ENCODE data around the gene A4GNT.
"Not testable (repeated sequence)": the region's sequence is repeated elsewhere in the genome, so short reads cannot be mapped to it uniquely, and the experiment has no call there.

Gene A4GNT

DNA sequence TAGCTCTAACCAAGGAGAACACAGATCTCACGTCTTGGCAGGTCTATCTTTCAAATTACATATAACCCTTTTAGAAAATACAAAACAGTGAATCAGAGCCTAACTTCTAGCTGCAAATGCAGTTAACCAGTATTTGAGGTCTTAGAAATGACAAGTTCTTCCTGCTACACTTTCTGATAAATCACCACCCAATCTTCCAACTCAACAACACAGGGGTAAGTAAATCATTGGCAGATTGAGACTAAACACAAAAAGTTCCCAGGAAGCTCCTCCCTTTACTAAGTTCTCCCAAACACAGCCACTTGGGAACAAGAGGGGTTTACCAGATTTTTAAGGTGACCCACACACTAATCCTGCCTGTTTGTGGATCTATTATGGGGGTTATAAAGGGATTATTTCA, at the start of gene A4GNT:
TSS of gene A4GNT (minus strand) at position 152 of the 400 bp plus-strand sequence. CDS start 1,134 bp downstream, outside the sequence.
- DNase-seq: no peak

DNA sequence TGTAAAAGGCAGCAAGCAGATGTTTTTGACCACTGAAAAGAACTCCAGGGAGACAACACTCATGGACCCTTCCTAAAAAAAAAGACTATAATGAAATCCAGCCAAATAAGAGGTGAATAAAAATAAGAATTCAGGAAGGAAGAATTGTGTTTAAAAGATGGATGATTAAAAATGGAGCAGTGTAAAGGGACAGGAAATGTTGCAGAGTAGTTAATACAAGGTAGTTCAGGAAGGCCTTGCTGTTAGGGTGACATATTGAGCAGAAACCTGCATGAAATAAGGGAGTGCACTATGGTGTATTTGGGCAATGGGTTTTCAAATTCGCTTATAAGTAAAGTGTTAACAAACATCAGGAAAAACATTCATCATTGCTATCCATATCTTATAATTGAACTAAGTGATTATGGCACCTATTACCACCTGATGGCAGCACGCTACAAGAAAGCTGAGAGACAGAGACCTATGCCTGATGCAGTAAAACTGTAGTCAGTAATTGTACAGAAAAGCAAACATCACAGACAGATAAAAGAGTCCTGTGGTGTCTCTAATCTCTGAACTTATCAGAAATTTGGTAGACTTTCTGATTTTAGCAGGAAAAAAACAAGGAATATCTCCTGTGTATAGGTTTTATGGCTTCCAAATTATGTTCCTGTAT, 48.3 kb upstream of the A4GNT start:
- DNase-seq: peak; percentile 68

DNA sequence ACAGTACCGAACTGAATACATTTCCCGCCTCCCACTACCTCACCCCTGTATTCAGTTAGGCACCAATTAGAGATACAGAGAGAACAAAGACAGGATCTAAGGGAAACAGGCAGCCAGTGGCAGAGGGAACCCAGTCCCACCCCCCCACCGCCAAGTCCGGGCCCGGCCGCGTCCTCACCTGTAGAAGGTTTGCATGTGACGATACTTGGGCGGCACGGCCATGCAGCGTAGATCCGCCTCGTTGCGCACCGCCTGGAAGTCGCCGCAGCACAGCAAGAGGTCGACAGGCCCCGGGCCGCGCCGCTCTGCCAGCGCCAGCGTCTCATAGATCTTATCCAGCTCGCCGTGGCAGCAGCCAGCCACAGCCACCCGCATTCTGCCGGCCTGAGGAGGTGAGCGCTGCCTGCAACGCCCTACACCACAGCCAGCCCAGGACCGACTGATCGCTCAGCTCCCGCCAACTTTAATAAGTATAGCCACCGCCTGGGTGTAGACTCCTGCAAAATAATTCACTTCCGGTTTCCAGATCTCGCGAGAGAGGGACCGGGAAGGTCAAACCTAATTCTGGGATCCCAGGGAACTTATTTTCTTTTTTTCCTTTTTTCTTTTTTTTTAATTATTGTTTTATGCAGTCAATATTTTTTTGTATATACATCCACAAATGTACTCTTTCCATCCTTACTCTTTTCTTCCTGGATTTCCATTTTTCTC, 42.4 kb upstream of the A4GNT start, which contains the start of gene DBR1:
TSS of gene DBR1 (minus strand) at position 501 of the 711 bp plus-strand sequence. CDS start at position 375, 126 bp downstream.
- DNase-seq: peak; percentile 95

DNA sequence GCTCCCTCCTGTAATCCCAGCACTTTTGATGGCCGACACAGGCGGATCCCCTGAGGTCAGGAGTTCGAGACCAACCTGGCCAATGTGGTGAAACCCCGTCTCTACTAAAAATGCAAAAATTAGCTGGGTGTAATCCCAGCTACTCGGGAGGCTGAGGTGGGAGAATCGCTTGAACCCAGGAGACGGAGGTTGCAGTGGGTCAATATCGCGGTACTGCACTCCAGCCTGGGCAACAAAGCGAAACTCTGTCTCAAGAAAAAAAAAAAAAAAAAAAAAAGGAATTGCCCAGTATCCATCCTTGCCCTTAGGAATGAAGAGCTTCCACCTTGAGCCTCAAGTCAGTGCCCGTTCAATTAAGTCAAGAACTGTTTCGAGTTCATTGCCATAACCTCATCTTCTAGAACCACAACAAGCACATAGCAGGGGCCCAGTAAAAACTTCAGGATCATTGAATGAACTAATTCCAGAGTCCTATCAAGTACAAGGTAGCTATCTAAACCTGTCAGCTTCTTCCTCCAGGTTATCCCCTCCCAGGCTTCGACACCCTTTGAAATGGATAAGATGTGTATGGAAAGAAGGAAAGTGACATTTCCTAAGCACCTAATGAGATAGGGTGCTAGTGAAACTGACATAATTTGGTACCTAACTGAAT, 41.7 kb upstream of the A4GNT start:
- peak; percentile 56 for DNase-seq

DNA sequence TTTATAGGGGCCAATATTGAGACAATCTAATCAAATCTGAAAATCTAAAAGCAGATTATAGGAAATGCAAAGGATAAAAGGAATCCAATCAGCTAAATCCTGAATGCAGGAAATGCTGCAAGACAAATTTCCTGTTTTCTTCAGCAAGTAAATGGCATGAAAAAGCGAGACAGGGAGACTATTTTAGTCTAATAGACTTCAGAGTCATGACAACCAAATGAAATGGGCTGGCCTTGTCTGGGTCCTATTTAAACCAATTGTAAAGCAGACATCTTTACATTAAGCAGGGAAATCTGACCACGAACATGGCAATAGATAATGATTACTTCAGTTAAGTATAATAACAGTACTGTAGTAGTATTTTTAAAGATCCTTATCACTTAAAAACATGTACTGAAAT, 40.4 kb upstream of the A4GNT start:
- DNase-seq: no peak

DNA sequence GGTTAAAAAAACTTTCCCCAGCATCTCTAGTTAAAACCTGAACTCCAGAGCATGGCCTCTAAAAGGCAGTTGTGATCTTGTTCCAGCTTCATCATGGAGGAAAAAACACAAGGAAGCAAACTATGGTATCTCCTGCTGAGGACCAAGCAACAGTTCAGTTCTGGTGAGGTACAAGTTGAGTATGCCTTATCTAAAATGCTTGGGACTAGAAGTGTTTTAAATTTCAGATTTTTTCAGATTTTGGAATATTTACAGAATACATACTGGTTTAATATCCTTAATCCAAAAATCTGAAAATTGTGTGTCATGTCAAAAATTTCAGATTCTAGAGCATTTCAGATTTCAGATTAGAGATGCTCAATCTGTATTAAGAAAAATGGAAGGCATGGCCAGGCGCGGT, 32.9 kb upstream of the A4GNT start:
- DNase-seq: no peak

DNA sequence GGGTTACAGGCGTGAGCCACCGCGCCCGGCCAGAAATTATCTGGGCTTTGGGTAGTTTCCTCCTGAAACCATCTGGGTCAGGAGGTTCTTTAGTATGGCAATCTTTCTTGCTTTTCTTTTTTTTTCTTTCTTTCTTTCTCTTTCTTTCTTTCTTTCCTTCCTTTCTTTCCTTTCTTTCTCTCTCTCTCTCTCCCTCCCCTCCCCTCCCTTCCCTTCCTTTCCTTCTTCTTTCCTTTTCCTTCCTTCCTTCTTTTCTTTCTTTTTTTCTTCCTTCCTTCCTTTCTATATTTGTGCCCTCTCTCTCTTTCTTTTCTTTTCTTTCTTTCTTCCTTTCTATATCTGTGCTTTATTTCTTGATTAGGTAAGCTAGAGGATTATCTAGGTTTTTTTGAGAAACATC, 25.6 kb upstream of the A4GNT start:
- DNase-seq: no peak

DNA sequence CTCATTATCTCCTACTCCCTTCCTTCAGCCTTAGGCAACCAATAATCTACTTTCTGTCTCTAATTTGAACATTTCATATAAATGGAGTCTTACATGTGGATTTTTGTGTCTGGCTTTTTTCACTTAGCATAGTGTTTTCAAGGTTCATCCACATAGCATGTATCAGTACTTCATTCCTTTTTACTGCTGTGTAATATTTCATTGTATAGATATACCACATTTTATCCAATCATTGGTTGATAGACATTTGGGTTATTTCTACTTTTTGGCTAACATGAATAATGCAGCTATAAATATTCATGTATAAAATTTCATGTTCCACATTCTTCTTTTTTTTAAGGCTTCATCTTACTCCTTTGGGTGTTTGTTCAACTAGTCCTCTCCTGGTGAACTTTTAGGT, 22.3 kb upstream of the A4GNT start:
- DNase-seq: no peak

DNA sequence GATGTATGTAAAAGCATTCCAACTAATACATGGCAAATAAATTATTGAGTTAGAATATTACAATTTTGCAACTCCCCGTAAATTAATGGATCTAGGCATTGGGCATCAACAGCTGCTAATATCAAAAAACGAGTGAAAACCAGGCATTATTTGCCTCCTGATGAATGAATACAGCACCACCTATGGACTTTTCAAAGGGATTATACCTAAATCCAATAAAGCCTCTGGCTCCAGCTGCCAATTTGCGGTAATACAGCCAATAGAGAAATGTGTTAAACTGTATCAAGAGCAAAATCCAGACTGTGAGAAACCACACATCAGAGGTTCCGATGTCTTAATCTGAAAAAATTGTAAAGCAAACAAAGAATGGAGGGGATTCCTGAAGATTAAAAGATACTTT, 16.3 kb upstream of the A4GNT start:
- peak; percentile 95 for DNase-seq

DNA sequence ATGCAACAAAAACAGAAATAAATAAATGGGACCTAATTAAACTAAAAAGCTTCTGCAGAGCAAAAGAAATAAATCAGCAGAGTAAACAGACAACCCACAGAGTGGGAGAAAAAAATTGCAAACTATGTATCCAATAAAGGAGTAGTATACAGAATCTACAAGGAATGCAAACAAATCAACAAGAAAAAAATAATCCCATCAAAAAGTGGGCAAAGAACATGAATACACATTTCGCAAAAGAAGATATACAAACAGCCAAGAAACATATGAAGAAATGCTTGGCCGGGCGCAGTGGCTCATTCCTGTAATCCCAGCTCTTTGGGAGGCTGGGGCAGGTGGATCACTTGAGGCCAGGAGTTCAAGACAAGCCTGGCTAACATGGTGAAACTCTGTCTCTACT, 10.0 kb upstream of the A4GNT start:
- DNase-seq: not testable (repeated sequence)

DNA sequence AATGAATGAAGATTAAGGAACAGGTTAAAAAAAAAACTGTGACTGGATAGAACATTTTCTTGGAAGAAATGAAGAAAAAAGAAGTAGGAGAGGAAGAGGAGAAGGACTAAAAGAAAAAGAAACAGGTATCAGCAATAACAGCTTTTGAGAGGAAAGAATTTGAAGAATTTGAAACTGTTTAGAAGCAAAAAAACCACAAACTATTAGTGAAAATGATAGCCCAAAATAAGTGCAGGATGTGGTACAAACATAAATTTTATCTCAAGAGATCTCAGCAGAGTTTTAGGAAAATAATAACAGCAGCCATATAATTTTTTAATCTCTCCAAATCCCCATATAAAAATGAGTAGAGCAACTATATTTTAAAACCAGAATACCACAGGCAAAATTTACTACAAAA, 8.8 kb upstream of the A4GNT start:
- DNase-seq: no peak

DNA sequence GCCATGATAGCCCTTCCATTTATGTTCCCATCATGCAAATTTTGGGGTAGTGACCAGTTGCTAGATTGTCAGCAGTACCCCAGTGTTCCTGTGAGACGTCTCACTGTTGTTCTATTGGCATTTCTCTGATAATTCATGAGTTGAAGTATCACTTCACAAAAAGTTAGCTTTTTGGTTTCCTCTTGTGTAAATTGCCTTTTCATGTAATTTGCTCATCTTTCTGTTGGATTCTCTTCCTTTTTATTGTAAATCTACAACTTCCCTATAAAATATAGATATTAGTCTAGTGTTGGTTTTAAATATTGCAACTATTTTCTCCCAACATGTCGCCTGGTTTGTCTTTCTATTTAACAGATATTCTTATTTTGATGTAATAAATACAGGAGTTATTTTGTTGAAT, 7.5 kb upstream of the A4GNT start:
- no peak for DNase-seq

DNA sequence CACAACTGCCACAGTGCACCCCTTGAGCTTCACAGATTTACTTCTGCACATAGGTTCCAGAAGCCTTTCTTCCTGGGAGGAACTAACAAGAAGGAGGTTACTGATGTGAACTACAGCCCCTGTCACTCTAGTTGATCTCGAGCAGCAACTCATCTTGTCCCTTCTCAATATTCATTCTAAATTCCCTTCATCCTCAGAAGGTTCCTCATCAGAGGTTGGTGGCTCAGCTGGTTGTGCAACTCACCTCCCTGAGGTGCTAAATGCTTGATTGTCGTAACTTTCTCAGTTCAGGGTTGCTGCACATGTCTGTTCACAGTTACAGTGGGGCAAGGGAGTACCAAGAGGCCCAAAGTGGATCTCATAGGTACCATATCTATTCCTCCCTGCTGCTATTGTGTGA, 5.7 kb upstream of the A4GNT start:
- no peak for DNase-seq

DNA sequence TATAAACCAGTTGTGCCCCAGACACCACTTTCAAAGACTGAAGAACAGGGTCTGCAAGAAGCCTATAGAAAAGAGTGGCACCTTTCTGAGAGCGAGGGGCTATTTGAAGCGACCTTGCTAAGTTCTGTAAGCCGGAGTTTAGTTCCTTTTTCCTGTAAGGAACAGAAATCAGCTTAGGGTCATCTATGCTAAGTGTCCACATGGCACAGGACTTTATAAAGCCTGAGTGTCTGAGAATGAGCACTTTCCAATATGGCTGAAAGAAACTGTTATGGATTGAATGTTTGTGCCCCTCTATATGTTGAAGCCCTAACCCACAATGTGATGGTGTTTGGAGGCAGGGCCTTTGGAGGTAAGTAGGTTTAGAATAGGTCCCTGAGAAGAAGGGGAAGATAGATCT, 4.0 kb upstream of the A4GNT start:
- no peak for DNase-seq

DNA sequence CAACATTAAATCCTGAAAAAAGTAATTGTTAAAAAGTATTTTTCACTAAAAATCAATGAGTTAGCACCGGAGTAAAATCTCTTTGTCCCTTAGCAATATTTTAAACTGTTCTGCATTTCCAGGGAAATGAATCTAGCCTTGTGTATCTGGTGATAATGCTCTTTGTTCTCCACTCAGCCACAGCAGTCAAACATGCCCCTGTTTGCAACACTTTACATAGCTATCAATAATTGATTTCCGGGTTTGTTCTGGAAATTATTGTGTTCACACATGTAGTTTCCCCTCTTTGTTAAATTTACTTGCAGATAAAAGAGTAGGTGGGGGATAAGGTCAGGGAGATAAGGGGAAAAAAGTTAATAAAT, 3.6 kb upstream of the A4GNT start:
- no peak for DNase-seq

DNA sequence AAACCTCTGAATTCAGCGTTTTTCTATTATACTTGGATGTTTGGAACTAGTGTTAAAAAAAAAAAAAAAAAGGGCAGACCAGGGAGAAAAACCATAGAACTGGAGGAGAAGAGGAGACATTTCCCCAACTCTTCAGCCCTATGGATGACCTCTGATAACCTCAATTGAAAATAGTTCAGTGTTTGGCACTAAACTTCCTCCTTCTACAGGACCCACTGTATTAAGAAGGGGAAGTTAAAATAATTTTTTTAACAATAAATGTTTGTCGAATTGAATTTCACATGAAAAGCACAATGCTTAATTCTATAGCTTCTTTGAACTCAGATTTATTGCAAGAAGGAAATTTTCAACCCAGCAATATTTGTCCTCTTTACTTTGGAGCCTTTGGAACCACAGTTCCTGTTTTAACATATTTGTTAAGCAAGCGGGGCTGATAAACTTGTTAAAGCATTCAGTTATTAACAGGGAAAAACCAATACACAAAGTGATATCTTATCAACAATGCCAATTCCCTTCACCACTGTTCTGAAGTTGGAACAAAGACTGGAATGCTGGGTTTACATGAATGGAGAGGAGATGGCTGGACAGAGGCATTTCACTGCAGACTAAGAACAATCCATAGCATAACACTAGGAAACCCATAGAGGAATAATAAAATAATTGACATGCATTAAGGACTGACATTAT, 3.1 kb upstream of the A4GNT start:
- no peak for DNase-seq

DNA sequence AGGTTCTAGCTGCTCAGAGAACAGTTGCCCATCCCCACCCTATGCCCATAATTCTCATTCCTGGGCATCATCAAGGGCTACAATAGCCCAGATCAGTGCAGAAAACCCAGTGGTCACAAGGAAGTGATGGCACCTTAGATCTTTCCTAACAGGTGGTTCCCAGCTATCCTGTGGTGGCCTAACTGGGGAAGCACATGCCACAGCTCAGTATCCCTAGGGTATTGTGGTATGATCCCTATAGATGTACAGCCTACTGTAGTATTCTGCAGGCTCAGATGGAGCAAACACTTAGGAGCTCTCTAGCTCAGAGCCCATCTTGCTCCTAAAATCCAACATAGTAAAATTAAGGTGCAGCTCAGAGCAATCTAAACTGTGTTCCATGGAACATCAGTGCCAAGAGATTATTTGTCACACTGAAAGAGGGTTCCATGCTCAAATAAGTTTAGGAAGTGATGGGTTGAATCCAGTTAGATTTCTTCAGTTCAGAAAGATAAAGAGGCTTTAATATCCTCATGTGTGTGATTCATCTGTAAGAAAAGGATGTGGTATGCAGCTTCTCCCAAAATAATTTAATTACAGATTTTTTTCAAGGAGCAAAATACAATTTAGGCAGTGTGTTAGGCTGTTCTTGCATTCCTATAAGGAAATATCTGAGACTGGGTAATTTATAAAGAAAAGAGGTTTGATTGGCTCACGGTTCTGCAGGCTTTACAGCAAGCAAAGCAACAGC, 4.4 kb downstream of the A4GNT start:
- no peak for DNase-seq

DNA sequence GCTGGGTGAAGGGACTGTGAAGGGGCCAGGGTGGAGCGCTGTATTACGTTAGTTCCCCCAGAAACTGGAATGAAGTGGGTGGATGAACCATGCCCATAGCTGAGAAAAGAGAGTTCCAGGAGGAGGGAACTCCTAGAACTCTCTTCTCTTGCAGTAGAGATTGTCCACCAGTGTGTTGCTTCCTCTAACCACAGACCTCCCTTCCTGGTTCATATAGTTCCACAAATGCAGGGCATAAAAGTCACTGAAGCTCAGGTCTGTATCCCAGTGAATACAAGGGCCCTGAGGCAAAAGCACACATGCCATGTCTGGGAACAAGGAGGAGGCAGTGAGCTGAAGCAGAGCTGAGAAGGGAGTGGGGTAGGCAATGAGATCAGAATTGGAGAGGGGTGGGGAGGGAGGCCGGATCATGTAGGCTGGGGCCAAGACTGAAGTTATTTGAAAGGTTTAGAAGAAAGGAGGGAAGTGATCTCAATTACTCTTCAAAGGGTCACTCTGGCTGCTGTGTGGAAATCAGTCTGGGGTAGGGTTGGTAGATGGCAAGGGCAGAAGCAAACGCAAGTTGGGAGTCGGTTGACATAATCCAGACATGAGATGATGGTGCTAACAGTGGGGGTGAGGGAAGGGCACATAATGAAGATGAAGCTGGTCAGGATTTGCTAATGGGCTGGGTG, 6.5 kb downstream of the A4GNT start:
- no peak for DNase-seq

DNA sequence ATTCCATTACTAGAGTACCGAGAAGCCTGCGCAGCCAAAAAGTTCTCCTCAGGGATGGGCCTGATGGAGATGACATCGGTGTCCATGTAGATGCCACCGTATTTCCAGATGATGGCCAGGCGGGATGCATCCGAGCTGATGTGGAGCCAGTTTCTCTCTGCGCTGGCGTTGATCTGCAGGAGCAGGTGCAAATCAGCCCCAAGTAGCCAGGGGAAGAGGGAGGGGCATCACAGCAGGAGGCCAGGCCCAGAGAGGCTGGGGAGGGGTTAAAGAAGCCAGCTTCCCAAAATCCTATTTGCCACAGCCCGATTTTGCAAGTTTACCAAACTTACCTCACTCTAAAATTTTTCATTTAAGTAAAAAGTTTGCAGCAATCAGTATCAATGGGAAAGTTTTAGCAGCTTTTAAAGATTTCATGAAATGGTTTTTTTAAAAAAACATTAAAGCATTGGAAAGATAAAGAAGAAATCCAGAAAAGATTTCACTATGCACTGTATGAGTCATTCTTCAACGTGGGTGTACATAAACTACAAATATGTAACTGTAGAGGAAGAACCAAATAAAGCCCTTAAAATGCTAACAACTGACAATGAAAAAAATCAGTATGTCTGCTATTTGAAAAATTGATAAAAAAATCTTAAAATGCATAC, 7.4 kb downstream of the A4GNT start:
- DNase-seq: peak; percentile 28

DNA sequence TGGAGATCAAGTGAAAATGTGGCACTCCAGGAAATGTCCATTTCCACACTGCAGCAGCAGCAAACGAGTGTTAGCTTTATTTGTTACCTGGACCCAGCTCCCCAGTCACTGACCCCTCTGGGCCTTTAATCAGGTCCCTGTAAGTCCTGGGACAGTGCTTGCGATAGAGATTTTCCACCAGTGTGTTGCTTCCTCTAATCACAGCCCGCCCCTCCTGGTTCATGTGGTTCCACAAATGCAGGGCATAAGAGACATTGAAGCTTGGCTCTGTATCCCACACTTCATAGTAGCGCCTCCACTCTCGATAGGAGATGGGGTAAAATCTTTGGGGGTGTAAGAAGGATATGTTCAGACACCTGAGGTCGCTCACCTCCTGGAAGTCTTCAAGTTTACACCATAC, 8.0 kb downstream of the A4GNT start:
- DNase-seq: no peak

DNA sequence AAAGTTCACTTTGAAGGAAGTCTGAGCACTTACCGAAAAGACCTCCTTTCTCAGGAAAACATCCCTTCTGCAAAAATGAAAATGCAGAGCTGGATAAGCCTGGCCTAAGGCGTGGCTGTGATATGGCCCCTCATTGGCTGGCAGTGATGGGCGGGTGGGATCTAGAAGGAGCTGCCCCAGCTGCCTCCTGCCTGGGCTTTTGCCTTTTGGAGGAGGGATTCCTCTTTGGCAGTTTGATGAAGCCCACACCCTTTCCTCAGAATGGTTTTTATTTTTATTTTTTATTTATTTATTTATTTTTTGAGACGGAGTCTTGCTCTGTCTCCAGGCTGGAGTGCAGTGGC, 12.8 kb downstream of the A4GNT start:
- DNase-seq: peak; percentile 64
